ENCODE results near the gene VPS8. TPM values are rescaled to one million over a fixed set of nuclear protein-coding genes. Genes with fewer than 3 reads are reported as not detected.

VPS8 gene
- total RNA-seq, 1 donor from 2014 or later = 190 TPM

DNA sequence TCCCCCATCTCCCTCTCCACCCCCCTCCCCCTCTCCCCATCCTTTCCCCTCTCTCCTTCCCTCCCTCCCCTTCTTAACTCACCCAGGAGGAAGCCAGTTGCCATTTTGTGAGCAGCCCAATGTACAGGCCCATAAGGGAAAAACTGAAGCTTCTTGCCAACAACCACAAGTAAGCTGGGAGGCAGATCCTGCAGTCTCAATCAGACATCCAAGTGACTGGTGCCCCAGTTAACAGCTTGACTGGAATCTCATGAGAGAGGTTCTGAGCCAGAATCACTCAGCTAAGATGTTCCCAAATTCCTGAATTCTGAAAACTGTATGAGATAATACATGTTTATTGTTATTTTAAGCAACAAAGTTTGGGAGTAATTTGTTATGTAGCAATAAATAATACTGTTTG, 250.2 kb downstream of the VPS8 start:
- no peak for DNase-seq

DNA sequence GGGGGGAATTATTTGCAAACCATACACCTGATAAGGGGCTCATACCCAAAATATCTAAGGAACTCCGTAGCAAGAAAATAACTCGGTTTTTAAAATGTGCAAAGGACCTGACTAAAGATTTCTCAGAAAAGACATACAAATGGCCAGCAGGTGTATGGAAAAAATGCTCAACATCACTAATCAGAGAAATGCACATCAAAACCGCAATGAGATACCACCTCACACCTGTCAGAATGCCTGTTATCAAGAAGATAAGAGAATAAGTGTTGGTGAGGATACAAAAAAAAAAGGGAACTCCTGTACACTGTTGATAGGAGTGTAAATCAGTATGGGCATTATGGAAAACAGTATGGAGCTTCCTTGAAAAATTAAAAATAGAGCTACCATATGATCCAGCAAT, 251.5 kb downstream of the VPS8 start:
- DNase-seq = no peak

DNA sequence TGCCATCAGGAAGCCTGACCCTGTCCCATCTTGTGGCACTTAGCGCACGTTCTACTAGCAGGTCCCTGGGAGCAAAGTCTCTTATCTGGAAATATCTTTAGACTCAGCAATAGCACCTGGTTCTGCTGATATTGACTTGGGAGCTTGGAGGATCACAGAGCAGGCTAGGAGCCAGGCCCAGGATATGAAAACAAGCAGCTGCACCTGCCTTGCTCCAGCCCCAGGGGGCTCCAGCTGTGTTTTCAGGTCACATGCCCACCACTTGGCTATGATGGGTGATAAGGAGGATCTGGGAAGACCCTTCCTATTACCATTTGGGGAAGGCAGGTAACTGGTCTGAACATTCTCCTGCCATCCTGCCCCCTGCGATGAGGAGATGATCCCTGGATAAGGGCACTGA, 253.1 kb downstream of the VPS8 start:
- no peak for DNase-seq

- no peak for DNase-seq
These were observed 254.3 kb downstream of the VPS8 start for GRCh38 chr3:185066251-185066650.

GRCh38 chr3:185067173-185067572, 255.2 kb downstream of the VPS8 start:
- DNase-seq = no peak

- no peak for DNase-seq
These were observed 257.4 kb downstream of the VPS8 start for GRCh38 chr3:185069037-185070030.

DNA sequence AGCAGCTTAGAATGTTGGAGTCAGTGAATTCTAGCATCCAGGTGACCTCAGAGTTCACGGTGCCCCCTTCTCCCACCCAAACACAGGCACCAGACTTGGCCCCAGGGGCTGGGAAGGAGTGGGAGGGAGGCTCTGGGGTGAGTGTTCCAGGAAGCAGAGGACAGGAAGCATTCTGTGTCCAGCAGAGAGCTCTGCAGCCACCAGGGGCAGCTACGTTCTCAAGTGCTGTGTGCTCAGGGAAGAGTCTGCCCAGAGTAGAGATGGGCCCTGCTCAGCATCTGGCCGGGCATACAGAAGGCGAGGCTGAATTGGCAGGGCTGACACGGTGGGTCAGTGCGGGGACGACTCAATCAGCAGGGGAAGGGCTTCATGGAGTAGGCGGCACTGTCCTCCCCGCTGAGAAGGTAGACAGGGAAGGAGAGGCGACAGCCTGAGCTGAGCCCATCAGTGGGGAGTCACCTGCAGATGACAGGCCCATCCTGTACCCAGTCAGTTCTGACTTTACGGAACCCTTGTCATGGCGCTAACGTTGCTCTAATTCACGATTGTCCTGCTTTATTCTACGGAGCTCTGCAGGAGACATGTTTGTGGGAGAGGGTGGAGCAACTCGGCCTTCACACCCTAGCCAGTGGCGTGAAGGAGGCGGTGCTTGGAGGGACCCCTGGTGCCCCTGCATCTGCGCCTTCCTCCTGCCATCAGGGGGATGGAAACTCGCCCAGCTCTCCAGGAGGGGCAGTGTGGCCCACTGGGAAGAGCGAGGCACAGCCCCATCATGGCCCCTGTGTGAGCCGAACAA, 258.7 kb downstream of the VPS8 start:
- DNase-seq = no peak

- no peak for DNase-seq
These were observed 259.4 kb downstream of the VPS8 start for GRCh38 chr3:185071287-185071800.

GRCh38 chr3:185075547-185075946, 263.6 kb downstream of the VPS8 start:
- no peak for DNase-seq

- DNase-seq = no peak
These were observed 264.3 kb downstream of the VPS8 start for GRCh38 chr3:185076219-185076618.

DNA sequence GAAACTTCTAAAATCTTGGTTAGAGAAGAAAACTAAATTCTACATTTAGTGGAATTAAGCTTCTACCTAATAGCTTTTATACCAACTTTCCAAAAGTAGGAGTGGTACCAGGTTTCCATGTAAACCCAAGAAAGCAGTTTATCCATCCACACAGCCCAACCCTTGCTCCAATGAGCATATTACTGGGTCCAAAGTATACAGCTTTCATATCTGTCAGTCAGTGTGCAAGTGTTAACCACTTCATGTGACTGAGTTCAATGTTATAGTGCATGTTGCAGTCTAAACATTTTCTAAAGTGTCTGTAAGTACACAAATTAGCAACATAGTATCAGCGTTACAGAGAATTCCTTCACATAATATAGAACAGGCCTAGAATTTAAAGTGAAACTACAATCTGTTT, 267.7 kb downstream of the VPS8 start:
- DNase-seq = no peak

DNA sequence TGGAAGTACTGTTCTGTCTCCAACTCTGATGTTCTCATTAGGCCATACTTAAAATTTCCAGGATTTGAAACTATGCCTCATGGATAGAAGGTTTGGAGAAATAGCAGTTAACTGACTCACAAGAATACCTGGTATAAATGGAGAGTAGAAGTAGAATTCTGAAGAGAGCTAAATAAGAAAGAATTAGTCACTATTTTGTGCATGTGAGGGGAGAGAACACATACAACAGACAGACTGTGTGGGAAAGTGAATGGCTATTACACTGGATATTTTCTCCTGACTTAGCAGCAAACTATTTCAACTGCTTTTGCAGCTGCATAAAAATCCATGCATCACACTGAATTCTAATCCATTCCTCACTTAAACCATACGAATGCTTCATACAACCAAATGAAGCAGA, 269.6 kb downstream of the VPS8 start:
- no peak for DNase-seq

DNA sequence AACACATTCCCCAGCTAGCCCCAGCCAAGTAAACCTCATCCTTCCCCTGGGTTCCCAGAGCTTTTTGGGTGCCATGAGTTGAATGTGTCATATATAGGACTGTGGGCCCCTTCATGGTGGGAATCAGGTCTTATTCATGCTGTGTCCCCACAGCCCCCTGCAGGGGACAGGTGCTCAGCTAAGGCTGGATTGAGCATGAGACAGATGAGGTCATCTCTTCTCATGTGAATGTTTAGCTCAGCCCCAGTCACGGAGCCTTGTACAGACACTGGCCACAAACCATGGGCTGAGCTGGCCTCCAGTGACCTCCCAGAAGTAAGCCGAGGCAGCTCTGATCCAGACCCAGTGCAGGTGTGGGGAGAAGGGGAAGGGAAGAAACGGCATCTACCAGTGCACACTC, 270.2 kb downstream of the VPS8 start:
- DNase-seq = no peak

- DNase-seq = no peak
These were observed 270.9 kb downstream of the VPS8 start for GRCh38 chr3:185082829-185083228.

GRCh38 chr3:185084402-185084801, 272.4 kb downstream of the VPS8 start:
- no peak for DNase-seq

GRCh38 chr3:185084901-185085300, 272.9 kb downstream of the VPS8 start:
- no peak for DNase-seq

GRCh38 chr3:185087419-185087818, 275.5 kb downstream of the VPS8 start:
- DNase-seq = no peak

DNA sequence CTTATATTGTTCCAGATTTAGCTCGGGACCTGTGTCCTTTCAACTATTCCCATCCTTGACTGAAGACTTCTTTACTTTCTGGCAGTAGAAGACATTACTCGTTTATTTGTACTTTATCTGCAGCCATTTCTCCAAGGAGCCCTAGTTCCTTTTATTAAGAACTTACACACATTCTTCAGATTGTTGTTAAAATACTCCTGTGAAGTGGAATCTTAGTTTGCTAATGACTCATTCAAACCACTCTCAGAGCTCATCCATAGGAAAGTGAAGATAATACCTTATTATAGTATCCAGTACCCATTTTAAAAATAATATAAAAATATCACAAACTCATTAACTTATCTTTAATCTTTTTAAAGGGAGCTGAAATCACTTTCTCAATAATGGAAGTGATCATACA, 277.4 kb downstream of the VPS8 start:
- DNase-seq = no peak

DNA sequence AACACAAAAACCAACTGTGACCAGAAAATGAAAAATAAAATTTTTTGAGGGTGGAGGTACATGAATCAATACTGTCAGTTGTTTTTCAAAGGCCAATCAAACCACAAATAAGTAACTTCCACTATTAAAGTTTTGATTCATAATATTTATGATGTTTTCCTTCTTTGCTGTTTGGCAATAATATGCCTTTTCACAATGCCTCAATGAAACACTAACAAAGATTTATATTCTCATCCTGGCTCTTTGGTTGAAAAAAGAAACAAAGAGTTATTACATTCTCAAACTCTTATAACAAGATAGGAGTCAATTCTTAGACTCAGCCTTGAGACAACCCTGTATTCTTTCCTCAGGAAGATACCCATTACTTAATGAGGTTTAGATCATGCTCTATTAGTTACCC, 277.8 kb downstream of the VPS8 start:
- DNase-seq = no peak

GRCh38 chr3:185090811-185091210, 278.8 kb downstream of the VPS8 start:
- no peak for DNase-seq

DNA sequence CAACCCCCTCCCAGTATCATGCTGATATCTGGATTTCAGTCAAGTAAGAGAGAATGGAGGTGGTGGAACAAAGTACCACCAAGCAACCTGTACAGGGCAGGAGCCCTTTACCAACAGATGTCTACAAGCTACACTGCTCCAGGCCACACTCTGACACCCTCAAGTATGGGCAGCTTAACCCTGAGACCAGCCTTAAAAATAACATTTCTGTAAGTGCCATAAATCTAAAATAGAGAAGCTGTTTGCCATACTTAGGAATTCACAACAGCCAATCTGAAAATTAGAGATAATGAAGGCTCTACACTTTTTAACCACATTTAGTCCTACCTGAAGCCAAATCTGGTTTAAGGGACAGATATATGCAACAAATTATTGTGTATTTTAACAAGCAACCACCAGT, 281.1 kb downstream of the VPS8 start:
- no peak for DNase-seq

DNA sequence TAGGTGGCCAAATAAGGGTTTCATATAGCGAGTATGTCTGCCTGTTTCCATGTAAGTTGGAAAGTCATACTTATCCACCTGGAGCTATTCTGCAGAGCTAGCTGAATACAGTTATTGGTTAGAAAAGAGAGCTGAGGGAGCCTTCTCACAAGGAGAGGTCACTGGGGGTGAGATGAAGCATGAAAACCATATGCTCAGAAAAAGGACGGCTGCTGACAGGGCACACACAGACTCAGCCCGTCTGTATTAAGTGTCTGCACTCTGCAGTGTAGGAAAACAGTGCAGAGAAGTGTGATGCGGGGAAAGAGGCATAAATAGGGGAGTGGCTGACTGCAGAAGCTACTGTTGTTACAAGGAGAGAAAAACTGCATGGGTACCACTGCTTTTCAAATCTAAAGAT, 282.7 kb downstream of the VPS8 start:
- no peak for DNase-seq
